Activated T-cell treated with anti-CD3 and anti-CD28 coated beads, Interleukin-2, amount 50 U/mL, for 48 hours (primary cell): ENCODE data around the gene RIMBP2.

Source experiments
- DNase-seq, 2 experiments: peaks; one replicate each; pipeline ENCODE4 v3.0.0-alpha.2; 2020

The RIMBP2 gene

DNA sequence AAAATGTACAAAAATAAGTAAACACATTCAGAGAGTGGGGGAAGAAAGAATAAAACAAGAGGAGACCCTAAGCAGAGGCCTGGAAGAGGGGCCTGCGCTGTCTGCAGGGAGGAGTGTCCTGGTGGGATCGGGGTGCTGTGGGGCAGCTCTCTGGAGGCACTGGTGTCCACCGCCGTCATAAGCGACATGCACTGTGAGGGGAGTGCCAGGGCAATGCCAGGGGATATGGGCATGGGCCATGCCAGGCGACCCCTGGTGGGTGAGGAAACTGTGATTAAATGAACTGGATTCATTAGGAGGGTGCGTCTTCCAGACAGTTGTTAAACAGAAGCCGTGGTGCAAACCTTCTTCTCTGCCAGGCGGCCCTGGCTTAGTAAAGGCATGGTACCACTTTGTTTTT, 261.8 kb downstream of the RIMBP2 start:
- DNase-seq, result no peak

- no peak for DNase-seq
Measured at GRCh38 chr12:130452546-130452945, 263.6 kb downstream of the RIMBP2 start.

DNA sequence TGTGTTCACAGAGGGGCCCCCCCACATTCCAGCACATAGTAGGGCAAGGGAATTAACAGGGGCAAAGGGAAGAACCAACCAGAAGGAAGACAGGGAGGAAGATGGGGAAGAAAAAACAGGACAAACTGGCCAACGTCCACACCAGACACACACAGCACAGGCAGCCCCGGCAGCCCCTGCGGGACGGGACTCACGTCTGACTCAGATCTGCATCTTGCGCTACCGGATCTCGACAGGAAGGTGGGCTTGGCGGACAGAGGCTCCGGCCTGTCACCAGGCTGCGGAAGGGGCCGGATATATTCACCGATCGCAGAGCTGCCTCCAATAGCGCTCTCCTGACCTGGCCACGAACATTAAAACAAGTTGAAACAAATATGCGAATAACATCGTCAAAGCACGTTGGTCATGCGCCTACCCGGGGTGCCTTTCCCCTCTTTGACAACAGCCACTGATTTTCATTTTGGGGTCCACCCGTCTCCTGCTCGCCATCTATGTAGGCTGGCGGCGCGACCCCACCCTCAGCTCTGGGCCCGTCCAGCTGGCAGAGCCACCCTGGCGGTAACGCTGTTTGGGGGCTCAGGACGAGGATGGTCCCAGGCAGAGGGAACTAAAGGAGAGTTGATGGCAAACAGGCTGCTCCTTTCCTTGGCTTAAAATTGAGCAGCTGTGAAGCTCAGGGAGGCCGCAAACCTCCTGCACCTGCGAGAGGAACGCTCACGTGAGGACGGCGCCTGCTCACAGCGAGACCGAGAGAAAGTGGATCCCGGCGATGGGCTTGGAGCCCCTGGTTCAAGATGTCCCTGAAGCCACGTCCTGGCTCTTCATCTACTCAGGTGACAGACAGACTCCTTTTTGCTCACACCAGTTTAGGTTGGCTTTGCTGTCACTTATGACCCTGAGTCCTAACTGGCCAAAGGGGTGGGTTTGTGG, 264.8 kb downstream of the RIMBP2 start:
- no peak for DNase-seq

GRCh38 chr12:130449291-130449690, 266.8 kb downstream of the RIMBP2 start:
- no peak for DNase-seq

- no peak for DNase-seq
Measured at GRCh38 chr12:130448044-130448821, 267.9 kb downstream of the RIMBP2 start.

DNA sequence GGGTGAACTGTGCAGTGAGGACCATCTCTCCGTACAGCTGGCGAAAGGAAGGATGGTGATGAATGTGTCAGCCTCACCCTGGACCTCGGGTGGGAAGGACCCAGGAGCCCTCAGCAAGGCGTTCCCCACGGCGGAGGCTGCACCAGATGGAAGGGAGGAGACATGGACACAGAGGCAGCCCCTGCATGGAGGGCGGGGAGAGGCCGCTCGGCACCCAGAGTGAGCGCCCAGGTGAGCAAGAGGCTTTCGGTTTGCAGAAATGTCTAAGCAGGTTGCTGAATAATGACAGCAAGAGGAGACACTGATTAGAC, 268.5 kb downstream of the RIMBP2 start:
- DNase-seq, result no peak

- no peak for DNase-seq
Measured at GRCh38 chr12:130446846-130447654, 269.0 kb downstream of the RIMBP2 start.

- DNase-seq, result no peak
Measured at GRCh38 chr12:130444986-130445385, 271.1 kb downstream of the RIMBP2 start.

DNA sequence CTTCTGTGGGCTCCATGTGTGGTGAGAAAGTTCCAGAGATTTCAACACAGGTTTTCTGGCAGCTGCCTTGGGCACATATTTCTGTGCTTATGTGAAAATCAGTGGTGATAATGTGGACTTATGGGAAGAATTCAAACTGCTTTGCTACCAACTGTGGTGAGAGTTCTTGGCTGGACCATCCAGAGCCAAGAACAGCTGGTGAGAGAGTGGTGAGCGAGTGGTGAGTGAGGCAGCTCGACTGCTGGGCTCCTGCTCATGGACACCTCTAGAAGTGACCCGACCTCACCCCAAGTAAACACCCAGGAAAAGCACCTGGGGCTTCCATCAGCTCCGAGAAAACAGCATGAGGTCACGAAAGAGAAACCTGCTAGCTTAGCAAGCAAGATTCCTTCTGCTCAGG, 272.0 kb downstream of the RIMBP2 start:
- no peak for DNase-seq

DNA sequence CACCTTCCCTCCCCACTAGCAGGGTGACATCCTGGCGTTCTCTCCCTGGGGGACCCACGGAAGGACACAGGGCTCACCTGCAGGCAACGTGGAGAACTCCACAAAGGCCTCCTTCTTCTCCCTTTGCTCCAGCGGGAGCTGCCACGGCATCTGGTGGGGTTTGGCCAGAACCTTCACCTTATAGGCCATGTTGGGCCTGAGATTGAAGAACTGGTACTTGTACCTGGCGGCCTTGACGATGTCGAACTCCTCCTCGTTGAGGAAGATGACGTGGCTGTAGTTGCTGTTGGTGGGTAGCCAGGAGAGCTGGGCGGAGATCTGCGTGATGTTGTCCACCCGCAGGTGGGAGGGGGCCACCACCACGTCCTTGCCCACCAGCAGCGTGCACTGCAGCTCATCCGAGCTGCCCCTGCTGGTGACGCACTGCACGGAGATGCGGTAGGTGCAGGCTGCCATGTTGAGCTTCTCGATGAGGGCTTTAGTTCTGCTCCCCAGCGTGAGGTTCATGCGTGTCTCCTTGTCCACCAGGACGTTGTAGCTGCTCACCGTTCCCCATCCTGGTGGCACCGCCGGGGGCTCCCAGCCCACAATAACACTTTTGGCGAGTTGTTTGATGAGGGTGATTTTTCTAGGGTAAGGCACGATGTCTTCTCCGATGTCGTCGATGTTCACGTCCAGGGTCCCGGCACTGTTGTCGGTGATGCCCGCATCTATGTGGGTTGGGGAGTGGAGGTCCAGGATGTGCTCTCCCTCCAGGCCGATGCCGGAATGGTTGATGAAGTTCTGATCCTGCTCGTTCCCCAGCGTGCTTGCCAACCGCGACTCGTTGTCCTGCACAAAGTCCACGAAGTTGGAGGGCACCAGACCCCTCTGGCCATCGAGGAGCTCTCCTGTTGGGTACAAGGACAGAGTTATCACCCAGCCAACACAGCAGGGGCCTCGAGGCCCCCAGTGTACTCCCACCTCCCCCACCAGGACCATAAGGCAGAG, 274.0 kb downstream of the RIMBP2 start:
- DNase-seq, result no peak

GRCh38 chr12:130440411-130441080, 275.6 kb downstream of the RIMBP2 start:
- no peak for DNase-seq

GRCh38 chr12:130439250-130439649, 276.8 kb downstream of the RIMBP2 start:
- DNase-seq, result no peak

GRCh38 chr12:130438711-130439110, 277.4 kb downstream of the RIMBP2 start:
- no peak for DNase-seq

DNA sequence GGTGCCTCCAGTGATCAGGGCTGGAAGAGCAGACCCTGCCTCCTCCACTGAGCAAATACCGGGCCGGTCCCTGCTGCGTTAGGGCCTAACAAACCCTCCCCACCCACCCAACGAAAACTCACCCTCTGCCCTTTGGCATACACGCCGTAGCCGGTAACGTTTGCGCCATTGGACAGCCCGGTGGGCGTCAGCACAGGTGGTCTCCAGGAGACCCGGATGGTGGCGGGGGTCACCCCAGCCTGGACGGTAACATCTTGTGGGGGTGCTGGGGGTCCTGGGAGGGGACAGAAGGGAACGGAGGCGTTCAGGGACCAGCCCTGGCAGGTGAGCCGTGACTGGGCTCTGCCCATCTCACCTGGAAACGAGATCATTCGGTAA, 277.9 kb downstream of the RIMBP2 start:
- no peak for DNase-seq

GRCh38 chr12:130437555-130438242, 278.4 kb downstream of the RIMBP2 start:
- DNase-seq, result no peak

GRCh38 chr12:130436741-130437501, 279.2 kb downstream of the RIMBP2 start:
- DNase-seq, result no peak

DNA sequence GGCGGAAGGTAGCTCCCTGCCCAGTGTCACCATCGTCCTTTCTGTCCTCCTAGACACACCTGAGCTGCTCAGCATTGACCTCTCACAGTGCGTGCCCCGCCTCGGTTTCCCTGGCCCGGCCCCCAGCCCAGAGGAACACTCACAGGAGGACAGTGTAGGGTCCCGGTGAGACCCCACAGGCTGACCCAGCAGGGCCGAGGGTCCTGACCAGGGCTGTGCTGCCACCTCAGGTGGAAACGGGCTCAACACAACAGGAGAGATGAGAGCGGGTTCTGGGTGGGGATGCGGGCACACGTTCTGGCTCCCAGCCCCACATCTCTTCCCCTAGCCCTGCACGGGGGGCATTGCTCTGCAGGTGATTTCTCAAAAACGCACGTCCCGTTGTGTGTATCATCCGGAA, 280.3 kb downstream of the RIMBP2 start:
- no peak for DNase-seq

DNA sequence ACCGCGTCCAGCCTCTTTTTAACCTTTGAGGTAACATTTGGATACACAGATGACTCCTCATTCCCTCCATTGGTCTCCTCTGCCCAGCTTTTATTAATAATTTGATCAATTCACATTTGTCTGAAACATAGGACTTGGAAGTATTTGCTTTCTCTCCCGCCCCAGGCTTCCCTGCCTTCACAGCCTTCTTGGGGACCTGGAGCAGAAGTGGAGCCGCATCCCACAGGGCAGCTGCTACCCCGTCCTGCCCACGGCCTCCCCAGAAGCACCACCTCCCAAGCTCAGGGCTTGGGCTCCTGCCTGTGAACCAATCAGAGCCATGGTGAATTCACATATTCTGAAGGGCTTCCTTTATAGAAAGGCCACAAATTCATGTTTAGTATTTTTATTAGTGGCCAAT, 280.8 kb downstream of the RIMBP2 start:
- DNase-seq, result no peak

- no peak for DNase-seq
Measured at GRCh38 chr12:130434560-130434959, 281.5 kb downstream of the RIMBP2 start.

GRCh38 chr12:130433834-130434233, 282.3 kb downstream of the RIMBP2 start:
- no peak for DNase-seq
